GM19372 (cell line): Measurements from ENCODE around the gene PPP1R12B.
A peak's percentile ranks its signal among the peaks of the same experiment; 100 is the strongest.
"Not testable (repeated sequence)": the region's sequence is repeated elsewhere in the genome, so short reads cannot be mapped to it uniquely, and the experiment has no call there.

Experiments
- ATAC-seq: cut with Tn5 transposase; IDR thresholded peaks from one replicate; pipeline ENCODE4 v1.9.1; 2021; ENCODE audit warnings: mild to moderate bottlenecking, low read depth, moderate library complexity; ENCODE audit not compliant: unreplicated experiment

The PPP1R12B gene

DNA sequence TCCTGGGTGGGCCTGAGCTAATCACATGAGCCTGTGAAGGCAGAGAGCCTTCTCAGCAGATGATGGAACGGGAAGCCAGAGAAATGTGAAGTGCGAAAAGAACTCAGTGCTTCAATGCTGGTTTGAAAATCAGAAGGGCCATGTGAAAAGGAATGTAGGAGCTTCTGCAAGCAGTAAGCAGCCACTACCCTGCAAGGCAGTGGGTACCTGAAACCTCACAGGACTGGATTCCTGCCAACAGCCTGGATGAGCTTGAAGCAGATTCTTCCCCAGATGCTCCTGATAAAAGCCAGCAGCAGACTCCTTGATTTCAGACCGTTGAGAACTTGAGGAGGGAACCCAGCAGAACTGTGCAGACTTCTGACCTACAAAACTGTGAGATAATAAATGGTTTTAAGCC is 203.2 kb downstream of the PPP1R12B start:
- no peak for ATAC-seq

DNA sequence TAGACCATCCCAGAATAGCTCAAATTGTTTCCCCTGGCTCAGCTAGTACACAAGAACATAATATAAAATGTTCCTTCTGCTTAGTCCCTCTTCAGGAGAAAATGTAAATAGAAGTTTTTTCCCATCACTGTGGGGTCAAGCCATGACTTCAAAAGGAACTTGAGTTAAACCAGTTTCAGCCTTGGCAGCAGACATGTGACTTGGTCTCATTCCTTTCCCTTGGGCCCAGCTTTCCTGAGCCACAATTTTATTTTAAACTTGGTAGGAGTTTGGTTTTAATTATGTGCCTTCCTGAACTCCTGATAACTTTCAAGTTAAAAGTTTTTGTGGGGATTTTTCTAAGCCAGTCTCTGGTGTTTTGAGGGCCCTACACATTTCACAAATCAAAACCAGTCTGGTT is 204.1 kb downstream of the PPP1R12B start:
- not testable (repeated sequence) for ATAC-seq

DNA sequence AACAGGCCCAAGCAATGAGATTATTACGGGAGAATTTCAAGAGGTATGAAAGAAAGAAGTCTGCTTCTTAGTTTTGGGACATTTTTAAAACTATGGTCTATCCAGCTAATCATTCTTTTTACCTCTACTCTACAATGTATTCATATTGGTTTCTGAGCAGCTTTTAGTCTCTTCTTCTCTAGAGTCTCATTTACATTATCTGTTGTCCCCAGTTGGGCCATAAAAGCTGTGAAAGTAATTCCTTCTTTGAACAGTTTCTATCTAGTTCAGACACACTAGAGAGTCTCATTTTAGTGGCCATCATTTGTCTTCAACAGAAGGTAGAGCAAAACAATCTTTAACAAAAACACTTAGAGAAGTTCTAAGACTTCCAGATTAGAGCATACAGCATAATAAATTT is 204.6 kb downstream of the PPP1R12B start:
- not testable (repeated sequence) for ATAC-seq

DNA sequence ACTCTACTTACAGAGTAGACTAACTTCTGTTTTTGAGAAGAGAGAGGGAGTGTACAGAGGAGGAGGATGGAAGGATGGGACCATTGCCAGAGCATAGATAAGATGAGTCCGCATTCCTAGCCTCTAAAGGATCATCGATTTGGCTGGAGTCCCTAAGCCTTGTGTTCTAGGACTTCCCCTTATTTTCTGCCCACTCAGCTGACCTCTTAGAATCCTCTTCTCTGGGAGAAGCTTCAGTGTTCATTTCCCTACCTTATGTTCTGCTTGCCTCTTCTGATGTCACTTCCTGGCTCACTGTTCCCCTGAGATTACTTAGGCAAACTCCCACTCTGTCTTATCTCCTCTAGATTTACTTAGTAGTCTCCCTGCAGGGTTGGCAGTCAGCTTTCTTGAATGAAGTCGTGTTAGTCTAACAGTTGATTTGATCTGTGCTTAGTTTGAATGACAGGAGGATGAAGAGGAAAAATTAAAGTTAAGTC is 205.1 kb downstream of the PPP1R12B start:
- no peak for ATAC-seq

DNA sequence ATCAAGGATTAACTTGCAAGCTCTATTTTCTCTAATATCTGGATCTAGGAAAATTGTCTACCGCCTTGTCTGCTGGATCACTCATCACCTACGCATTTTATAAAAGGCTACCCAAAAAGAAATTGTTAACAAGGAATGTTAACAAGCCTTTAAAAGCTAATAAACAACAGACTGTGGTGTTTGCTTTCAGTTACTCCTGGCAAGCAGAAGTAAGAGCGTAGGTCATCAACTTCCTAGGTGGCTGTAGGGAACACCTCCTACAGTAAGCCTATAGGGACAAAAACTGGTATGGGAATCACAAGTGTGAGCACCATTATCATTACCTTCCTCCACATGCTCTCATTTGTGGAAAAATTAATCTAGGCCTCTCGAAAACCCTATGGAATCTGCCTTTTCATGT is 206.1 kb downstream of the PPP1R12B start:
- ATAC-seq, result not testable (repeated sequence)

DNA sequence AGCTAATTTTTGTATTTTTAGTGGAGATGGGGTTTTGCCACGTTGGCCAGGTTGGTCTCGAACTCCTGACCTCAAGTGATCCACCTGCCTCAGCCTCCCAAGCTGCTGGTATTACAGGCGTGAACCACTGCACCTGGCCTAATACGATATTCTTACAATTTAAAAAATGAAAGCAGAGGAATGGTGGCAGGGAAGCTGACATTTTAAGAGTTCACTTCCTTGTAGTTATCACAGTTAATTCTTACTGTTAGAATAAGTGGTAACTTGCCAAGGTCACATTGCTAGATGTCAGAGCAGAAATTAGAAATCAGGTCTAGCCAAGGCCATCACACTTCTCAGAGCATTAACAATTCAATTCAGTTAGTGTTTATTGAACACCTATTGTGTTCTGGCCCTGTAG is 207.5 kb downstream of the PPP1R12B start:
- ATAC-seq, result not testable (repeated sequence)

DNA sequence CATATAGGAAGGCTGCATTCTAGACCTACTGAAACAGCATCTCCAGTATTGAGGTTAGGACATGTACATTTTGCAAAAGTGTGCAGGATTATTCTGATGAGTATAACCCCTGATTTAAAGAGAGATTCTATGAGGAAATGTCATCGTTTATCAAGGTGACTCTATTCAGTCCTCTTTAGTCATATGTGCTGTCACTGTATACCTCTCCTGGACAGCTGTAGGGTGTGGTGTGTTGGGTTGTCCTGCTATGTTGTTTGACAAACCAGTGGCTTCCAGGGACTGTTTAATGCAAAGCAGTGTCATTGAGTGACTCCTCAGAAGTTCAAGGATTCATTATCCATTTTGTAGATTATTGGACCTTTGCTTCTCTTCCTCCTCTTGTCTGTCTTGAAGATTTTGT is 209.2 kb downstream of the PPP1R12B start:
- not testable (repeated sequence) for ATAC-seq

DNA sequence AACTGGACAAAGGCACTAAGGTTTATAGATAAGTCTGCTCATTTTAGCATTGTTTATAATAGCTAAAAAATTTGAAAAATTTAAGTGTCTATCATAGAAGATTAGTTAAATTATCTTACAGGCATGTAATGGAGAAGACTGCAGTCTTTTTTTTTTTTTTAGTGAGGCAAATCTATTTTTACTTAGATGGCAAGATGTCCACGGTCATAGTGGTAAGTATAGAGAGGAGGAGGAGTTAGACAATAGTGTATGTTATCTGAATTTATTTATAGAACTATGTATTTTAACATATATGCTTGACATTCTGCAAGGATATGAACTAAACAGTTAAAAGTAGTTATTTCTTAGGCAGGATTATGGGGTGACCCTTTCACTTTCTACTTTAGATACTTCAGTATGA is 212.7 kb downstream of the PPP1R12B start:
- no peak for ATAC-seq

DNA sequence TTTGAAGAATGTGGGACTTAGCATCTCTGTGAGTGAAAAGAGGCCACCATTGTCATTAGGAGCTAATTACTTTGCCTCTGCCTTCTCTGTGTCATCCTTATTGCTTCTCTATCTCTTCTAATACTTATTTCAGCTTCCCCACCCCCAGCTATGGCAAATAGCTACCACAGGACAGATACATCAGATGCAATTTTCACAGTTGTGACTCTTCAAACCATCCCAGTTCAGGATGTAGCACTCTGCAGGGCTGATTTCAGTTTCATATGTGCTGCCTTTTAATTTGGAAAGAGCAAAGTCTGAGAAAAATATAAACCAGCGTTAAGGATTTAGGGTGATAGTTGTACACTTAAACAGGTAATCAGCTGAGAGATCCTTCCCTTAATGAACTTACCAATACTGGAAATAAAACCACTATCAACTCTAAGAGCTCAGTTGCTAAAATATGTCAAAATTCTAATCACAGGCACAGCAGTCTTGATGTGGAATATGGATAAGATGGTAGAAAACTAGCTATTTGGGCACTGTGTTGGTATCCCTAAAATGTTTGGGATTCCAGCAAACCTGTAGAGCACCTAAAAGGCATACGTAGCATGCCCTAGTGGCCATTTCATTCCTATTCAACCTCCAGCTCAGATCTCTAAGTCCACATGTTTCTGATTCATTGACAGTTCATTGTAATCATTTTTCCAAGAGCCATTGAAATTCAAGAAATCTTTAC is 213.4 kb downstream of the PPP1R12B start:
- ATAC-seq, result no peak

DNA sequence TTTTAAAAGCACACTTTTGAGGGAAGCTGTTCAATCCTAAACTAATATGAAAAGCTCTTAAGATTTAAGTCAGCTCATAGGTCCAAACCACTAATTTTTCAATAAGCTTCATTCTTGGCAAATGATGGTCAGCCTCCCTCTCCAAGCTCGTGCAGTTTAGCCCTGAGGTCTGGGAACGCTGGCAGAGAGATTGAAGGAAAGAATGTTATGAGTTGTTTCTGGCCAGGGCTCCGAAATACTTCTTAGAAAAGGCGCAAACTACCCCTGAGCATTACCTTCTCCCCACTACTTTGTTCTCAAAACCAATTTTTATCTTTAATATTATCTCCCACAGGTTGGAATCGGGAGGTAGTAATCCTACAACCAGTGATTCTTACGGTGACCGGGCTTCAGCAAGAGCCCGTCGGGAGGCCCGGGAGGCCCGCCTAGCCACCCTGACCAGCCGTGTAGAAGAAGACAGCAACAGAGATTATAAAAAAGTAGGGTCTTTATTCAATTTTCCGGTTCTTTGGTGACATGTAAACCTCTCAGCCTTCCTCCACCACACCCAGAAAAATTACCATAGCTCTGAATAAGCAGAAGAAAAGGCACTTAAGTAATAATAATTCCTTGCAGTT is 214.1 kb downstream of the PPP1R12B start:
- no peak for ATAC-seq

DNA sequence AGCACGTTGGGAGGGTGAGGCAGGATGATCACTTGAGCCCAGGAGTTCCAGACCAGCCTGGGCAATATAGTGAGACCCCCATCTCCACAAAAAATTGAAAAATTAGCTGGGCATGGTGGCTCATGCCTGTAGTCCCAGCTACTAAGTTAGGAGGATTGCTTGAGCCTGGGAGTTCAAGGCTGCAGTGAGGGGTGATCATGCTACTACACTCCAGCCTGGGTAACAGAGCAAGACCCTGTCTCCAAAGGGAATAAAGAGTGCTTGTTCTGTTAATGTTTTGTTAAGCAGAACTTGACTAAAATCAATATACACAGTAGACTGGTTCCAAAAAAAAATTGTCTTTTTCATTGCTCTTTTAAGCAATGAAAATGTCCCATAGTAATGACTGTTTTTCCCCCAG is 215.3 kb downstream of the PPP1R12B start:
- no peak for ATAC-seq

DNA sequence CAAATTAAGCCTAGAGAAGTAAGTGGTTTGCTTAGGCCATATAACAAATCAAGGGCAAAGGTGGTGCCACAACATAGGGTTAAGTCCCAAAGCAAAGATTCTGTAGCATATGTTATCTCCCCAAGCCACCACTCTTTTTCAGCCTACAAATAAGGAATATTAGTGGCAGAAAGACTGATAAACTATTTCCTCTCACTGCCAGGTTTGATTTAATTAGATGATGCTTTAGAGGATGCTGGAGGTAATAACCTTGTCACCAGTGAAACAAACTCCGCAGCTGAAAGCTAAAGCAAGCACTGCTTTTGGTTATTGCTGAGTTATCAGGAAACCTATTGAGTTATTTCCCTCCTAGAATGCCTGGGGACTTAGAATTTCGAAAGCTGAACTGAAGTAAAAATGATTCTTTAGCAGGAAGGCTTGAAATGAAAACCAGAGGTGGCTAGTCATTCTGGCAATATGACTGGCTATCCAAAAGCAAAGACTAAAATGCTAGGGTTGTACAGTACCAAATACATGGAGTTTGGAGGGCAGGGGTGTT is 216.5 kb downstream of the PPP1R12B start:
- ATAC-seq, result no peak

DNA sequence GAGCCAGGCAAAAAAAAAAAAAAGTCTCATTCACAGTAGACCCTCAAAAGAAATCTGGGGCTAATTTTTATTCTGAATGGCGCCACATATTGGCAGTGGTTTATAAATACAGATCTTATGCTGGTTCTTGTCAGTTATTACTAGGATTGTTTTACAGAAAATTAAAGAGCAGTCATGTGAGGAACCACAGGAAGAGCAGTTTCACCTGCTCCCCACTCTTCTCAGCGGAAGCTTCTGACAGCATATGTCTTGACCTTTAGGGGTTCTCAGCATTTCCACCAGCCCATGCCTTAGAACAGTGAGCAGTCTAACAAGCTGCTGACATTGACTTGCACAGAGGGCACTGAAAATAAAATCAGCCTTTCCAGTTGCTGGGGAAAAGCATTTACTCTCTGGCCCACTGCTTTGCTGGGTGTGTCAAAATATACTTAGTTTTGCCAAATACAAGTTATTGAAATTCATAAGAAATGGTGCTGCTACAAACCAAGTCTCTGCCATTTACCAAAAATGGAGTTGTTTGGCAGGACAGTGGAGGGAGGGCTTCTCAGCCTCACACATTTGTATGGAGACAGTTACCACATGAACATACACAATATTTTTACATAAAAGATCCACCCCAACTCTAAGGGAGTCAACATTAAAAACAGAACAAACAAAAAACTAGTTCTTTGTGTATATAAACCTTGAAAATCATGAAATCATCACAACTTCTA is 217.5 kb downstream of the PPP1R12B start:
- ATAC-seq, result peak; percentile 80

DNA sequence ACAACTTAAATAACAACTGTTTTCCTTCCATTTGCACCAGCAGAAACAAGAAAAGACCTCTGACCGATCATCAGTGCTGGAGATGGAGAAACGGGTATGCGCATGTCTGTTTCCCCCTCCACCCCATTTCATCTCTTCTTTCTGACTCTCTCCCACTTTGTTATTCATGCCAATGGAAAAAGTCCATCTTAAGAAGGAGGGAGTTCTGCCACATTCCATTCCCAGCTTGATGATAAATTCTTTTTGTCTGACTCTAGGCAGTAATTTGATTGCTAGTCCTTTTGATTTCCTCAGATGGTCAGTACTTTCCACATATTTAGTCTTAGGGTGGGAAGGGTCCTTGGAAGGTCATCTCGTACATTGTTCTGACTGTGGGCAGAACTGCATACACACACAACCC is 219.2 kb downstream of the PPP1R12B start:
- ATAC-seq, result no peak

DNA sequence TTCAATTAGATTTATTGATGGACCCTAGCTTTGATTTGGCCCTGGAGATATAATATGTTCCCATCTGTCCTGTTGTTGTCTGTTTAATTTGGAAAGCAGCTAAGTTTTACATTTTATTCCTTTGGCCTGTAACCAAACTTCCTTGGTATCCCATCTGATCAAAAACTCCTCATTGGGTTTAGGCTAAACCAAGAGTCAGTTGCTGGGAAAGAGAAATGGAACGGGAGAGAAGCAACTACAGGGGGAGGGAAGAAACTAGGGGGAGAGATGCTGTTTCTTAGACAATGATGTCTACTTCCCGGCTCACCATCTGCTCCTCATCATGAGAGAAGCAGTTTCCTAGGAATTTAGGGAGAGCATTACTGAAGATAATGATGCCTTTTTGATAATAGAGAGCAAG is 219.9 kb downstream of the PPP1R12B start:
- no peak for ATAC-seq

DNA sequence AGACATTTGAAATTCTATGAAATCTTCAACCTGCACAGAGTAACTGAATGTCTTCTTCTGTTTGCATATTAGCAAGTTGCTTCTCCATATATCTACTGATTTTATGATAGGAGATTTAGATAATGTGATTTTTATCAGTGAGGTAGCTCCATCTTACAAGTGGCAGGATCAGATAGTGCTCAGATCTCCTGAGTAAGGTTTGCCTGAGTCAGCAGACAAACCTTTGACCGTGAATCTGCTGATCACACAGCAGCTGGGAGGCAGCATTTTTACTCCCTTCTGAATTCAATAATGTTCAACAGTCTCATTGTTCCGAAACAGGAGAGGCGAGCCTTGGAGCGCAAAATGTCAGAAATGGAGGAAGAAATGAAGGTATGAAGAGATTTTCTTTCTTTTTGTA is 220.3 kb downstream of the PPP1R12B start:
- no peak for ATAC-seq

DNA sequence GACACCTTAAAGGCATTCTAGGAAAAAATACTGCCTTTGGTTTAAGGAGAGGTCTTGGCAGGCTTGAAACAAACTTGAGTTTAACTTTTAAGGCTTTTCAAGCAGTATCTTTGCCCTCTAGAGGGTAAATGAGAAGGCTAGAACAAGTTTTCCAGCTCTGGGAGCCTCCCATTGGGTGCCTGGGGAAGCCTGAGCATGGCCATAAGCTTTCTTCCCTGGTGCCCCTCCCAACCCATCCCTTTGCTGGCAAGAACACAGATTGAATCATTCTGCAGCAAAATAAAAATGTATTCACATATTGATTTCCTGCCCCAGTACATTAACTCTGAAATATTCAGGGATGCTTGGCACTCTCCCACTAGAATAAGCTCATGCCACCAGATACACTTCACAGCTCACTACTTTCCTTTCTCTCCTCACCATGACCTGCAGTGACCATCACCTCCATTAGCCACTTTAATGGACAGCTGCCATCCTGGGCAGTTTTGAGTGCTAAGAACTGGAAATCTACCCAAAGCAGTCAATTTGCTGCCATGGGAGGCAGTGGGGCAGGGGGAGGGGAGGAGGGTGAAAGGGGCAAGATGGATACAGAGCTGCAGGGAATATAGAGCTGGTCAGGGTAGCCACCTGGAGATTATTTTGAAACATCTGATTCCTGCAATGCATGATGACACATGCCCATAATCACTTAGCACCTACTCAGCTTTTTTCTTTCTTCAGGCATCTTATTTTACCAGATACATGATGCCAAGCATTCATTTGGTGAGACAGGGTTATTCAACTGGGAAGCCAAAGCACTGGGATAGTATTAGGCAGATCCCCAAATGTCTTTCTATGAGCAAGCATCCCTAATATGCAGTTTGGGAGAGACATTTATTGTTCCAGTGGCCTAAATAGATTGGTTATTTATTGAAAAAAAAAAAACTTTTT is 221.2 kb downstream of the PPP1R12B start:
- no peak for ATAC-seq

DNA sequence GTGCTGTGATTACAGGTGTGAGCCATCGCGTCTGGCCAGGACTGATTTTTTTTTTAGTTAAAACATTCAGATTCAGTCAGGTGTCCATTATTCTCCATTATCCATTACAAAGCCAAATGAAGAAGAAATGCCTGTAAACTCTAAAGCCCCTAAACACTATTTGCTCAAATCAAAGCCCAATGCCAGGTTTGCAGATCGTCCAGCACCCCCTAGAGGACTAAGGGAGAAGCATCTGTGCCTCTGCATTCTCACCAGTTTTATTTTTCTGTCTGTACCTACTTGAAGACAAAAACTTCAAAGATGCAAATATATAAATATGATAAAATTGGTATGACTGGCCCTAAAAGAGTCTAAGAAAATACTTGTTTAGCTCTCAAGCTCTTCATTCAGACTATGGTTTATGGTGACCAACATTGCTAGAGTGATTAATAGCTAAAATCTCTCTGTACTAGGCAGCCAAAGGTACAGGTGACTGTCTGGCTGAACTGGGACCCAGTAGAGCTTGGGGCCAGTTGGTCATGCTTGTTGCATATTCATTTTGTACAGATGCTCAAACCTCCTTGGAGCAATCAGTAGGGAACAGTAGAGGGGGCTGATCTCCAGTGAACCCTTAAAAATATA is 223.3 kb downstream of the PPP1R12B start:
- no peak for ATAC-seq

DNA sequence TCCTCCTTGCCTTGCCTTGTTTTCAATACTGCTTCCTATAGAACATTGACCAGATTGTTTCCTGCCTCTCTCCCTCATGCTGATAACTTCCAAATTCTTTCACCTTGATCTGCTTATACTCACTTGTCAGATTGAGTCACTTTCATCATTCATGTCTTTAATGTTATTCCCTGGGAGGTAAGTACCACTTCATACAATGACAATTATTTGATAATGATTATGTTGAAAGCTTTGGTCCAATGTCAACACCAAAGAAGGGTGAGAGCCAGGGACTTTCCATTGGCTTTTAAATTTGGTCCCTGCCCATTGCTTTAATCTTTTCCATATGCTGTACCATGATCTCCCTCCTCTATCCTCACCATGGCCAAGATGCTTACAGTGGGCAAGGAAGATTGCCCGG is 224.4 kb downstream of the PPP1R12B start:
- ATAC-seq, result no peak
